HepG2 (cell line): ENCODE data around the gene ZFP42. TPM values are rescaled to one million over a fixed set of nuclear protein-coding genes. Genes with fewer than 3 reads are reported as not detected.

Source experiments
- ATAC-seq: fragments of 200-7000 bp; cut with Tn5 transposase; 3 replicates; pipeline ENCODE4 v1.9.1; 2020; ENCODE audit warnings: mild to moderate bottlenecking, moderate library complexity
- BruUV-seq: library from RNA; stranded (reverse); fragments of 400-500 nt; replicated peaks from 2 replicates; lab custom pipeline; 2021; lab: Mats Ljungman, UMichigan
- CTCF ChIA-PET: fragments of 300-600 bp; formaldehyde crosslinking; extraction: SDS; loops from one replicate; lab custom pipeline; 2021; ENCODE audit warnings: low total read pairs, inconsistent platforms, low intra/inter-chr PET ratio; lab: Yijun Ruan, JAX
- POLR2A ChIA-PET: fragments of 350-600 bp; sonication (Branson Sonifier 250); formaldehyde crosslinking; loops from one replicate; lab custom pipeline; 2020; ENCODE audit warnings: antibody characterized with exemption, inconsistent platforms; lab: Yijun Ruan, JAX
- DNase-seq: peaks from one replicate; pipeline ENCODE4 v3.0.0-alpha.2; 2015; ENCODE audit warnings: low spot score
- FAIRE-seq: peaks from 3 replicates; lab custom pipeline; 2011; peaks lifted over from hg19 to GRCh38; lab: Jason Lieb, UNC
- H2AFZ ChIP-seq: one replicate; pipeline ENCODE4 v1.6.1; 2011; ENCODE audit warnings: low read length, inconsistent platforms
- H3K27ac ChIP-seq: fragments of 300-600 bp; 3 replicates; pipeline ENCODE4 v1.8.0; 2011; ENCODE audit warnings: mixed run types, mild to moderate bottlenecking, mixed read lengths, low read length, inconsistent platforms; ENCODE audit not compliant: insufficient read depth; ENCODE audit errors: extremely low read length
- H3K27me3 ChIP-seq, 2 experiments: fragments of 200-600 bp in 1 of 2; 2 replicates in 1 of 2; 3 replicates in 1 of 2; pipeline versions ENCODE4 v1.6.0 to v1.8.0; 2011; ENCODE audit warnings: low read length in 2 of 2, mild to moderate bottlenecking in 2 of 2, moderate library complexity in 2 of 2, inconsistent platforms in 1 of 2; ENCODE audit not compliant: insufficient read depth in 2 of 2, control insufficient read depth in 1 of 2
- H3K36me3 ChIP-seq, 2 experiments: fragments of 200-600 bp in 1 of 2; replicated peaks in 1 of 2; 2 replicates in 1 of 2; 3 replicates in 1 of 2; pipeline versions ENCODE4 v1.5.1 to v1.8.0; 2011; ENCODE audit warnings: low read length in 2 of 2, inconsistent platforms in 1 of 2; ENCODE audit not compliant: insufficient read depth in 2 of 2, control insufficient read depth in 1 of 2
- H3K4me1 ChIP-seq: 2 replicates; pipeline ENCODE4 v1.5.1; 2012; ENCODE audit warnings: low read length, inconsistent platforms; ENCODE audit not compliant: insufficient read depth
- H3K4me2 ChIP-seq: 2 replicates; pipeline ENCODE4 v1.6.0; 2011; ENCODE audit warnings: low read depth, low read length, inconsistent platforms
- H3K4me3 ChIP-seq, 3 experiments: fragments of 200-600 bp in 1 of 3; sonication (generic), shearing (Covaris generic) in 1 of 3; replicated peaks in 1 of 3; 2 replicates each; pipeline ENCODE4 v1.5.1; 2011 to 2016; ENCODE audit warnings: low read length in 3 of 3, inconsistent platforms in 2 of 3, low read depth in 2 of 3, mild to moderate bottlenecking in 2 of 3, control low read depth in 1 of 3, mixed read lengths in 1 of 3; ENCODE audit not compliant: insufficient read depth in 1 of 3
- H3K79me2 ChIP-seq: one replicate; pipeline ENCODE4 v1.6.1; 2011; ENCODE audit warnings: low read length, inconsistent platforms; ENCODE audit not compliant: insufficient read depth
- H3K9ac ChIP-seq: 2 replicates; pipeline ENCODE4 v1.6.0; 2011; ENCODE audit warnings: mild to moderate bottlenecking, low read depth, low read length, inconsistent platforms; ENCODE audit not compliant: insufficient read depth
- H3K9me3 ChIP-seq: 2 replicates; pipeline ENCODE4 v1.5.1; 2012; ENCODE audit warnings: mild to moderate bottlenecking, low read length
- H4K20me1 ChIP-seq: 2 replicates; pipeline ENCODE4 v1.6.0; 2011; ENCODE audit warnings: inconsistent platforms, mild to moderate bottlenecking, low read length, moderate library complexity; ENCODE audit not compliant: insufficient read depth
- EHMT2 ChIP-seq: fragments of 200-600 bp; sonication (generic); IDR thresholded peaks from 2 replicates; pipeline ENCODE4 v1.7.0; 2017; ENCODE audit warnings: antibody characterized with exemption, low read depth, low read length, borderline replicate concordance
- HCFC1 ChIP-seq: fragments of 150-350 bp; IDR thresholded peaks from 2 replicates; pipeline ENCODE4 v1.6.1; 2014; ENCODE audit warnings: low read depth, low read length
- HMG20B ChIP-seq: conservative IDR thresholded peaks from 2 replicates; pipeline ENCODE4 v1.6.1; 2016; ENCODE audit warnings: missing genetic modification reagents, missing compliant biosample characterization
- MED1 ChIP-seq: sonication (generic); formaldehyde crosslinking; IDR thresholded peaks from 2 replicates; pipeline ENCODE4 v1.4.0; 2020; ENCODE audit warnings: missing genetic modification reagents
- ONECUT2 ChIP-seq: sonication (generic); formaldehyde crosslinking; IDR thresholded peaks from 2 replicates; pipeline ENCODE4 v1.4.0; 2020; ENCODE audit warnings: missing genetic modification reagents
- SNAI1 ChIP-seq: sonication (generic); formaldehyde crosslinking; IDR thresholded peaks from 2 replicates; pipeline ENCODE4 v1.5.0; 2020; ENCODE audit warnings: mild to moderate bottlenecking, missing genetic modification reagents, borderline replicate concordance
- SP5 ChIP-seq: IDR thresholded peaks from 2 replicates; pipeline ENCODE4 v1.6.1; 2016; ENCODE audit warnings: low read depth, borderline replicate concordance
- SSRP1 ChIP-seq: IDR thresholded peaks from 2 replicates; pipeline ENCODE4 v1.6.1; 2016; ENCODE audit warnings: control low read depth
- TEAD2 ChIP-seq: sonication (generic); formaldehyde crosslinking; IDR thresholded peaks from 2 replicates; pipeline ENCODE4 v1.9.0; 2021; ENCODE audit warnings: missing genetic modification reagents
- ZBTB49 ChIP-seq: sonication (generic); formaldehyde crosslinking; IDR thresholded peaks from 2 replicates; pipeline ENCODE4 v1.4.0; 2020; ENCODE audit warnings: missing genetic modification reagents, borderline replicate concordance
- ZNF335 ChIP-seq: sonication (generic); formaldehyde crosslinking; IDR thresholded peaks from 2 replicates; pipeline ENCODE4 v1.4.0; 2020; ENCODE audit warnings: missing genetic modification reagents
- WGBS: methylation state at CpG from one replicate; pipeline ENCODE4 v1.1.6; 2017; ENCODE audit warnings: low lambda C conversion rate; 5-methylcytosine and 5-hydroxymethylcytosine counted together
- in situ Hi-C: cut with HindIII; loops from 2 replicates; pipeline ENCODE4 v1.10.0; 2017; ENCODE audit warnings: low pct_unique_long_range_greater_than_20kb; ENCODE audit not compliant: extremely low pct_ligation_motif_present
- intact Hi-C: fragments of 100-400 bp; cut with micrococcal nuclease; formaldehyde crosslinking; loops from one replicate; pipeline ENCODE4 v1.10.0; 2022; ENCODE audit not compliant: unreplicated experiment
- polyA plus RNA-seq, 8 experiments: library from polyadenylated mRNA; depleted of rRNA in 3 of 8; stranded (reverse) in 7 of 8; unstranded in 1 of 8; fragments of >200 nt; fragmentation: Illumina TruSeq in 4 of 8; extraction: Trizol in 4 of 8; gene quantifications; 2 replicates each; pipeline versions ENCODE4 v1.2.1 to v1.2.3, GENCODE V29; 2011 to 2016; ENCODE audit warnings: low read depth in 4 of 8, missing spikeins in 1 of 8, mixed read lengths in 1 of 8; ENCODE audit not compliant: insufficient read depth in 1 of 8
- total RNA-seq, 5 experiments: library from RNA; depleted of rRNA; stranded (reverse); fragments of >200 nt; fragmentation: Illumina TruSeq; extraction: Trizol; gene quantifications; 2 replicates each; pipeline ENCODE4 v1.2.3, GENCODE V29; 2016; ENCODE audit warnings: low read depth in 1 of 5

ZFP42 gene
- total and polyA plus RNA-seq, 2 of the 13 experiments (the other 11 are each of a cell fraction or from before 2014, with no cell fraction given), result not detected

- in situ Hi-C loops, result no loop called here
- H3K9ac ChIP-seq, result no peak overlapping the region
- H3K4me1 ChIP-seq, result no peaks in the 10 kb centered on the region
- H3K4me3 ChIP-seq, result no peak overlapping the region
- ATAC-seq, result no peak
- peaks cover 2% of the 10 kb centered on the region for H3K79me2 ChIP-seq
- no peak for TF ChIP-seq SP5 (CRISPR knock-in tag)
- TF ChIP-seq HCFC1, result no peak
- TF ChIP-seq EHMT2, result no peak
- no peak for TF ChIP-seq HMG20B (CRISPR knock-in tag)
- no peak for TF ChIP-seq ONECUT2 (CRISPR knock-in tag)
- TF ChIP-seq ZNF335 (CRISPR knock-in tag), result no peak
- TF ChIP-seq TEAD2 (CRISPR knock-in tag), result no peak
- no peak for TF ChIP-seq ZBTB49 (CRISPR knock-in tag)
- no peak for TF ChIP-seq SSRP1
- no peak for TF ChIP-seq MED1 (CRISPR knock-in tag)
- TF ChIP-seq SNAI1, result no peak
- FAIRE-seq, result no peak
- whole genome bisulfite sequencing, result 39% methylated on average over 7 of the region's 7 CpGs
- ChIA-PET POLR2A (no interaction called here), CTCF (no interaction called here)
- H3K9me3 ChIP-seq, result no peaks in the 10 kb centered on the region
- no peaks in the 10 kb centered on the region for H4K20me1 ChIP-seq
- no peak overlapping the region for H2AFZ ChIP-seq
- peaks cover 0 to 10% of the 10 kb centered on the region in 2 experiments; a peak in 1 of 5 replicates for H3K27me3 ChIP-seq
- intact Hi-C loops, result no loop called here
- BruUV-seq, result no TSS peak
- H3K27ac ChIP-seq, result no peak overlapping the region
- no peak for DNase-seq
- H3K36me3 ChIP-seq, result no peaks in the 10 kb centered on the region
- no peak overlapping the region for H3K4me2 ChIP-seq
Observed at GRCh38 chr4:188012426-188012945, 16.9 kb downstream of the ZFP42 start.
